OCI-LY3 (cell line): ENCODE data around the gene ARHGEF26.
"Not testable (repeated sequence)": the region's sequence is repeated elsewhere in the genome, so short reads cannot be mapped to it uniquely, and the experiment has no call there.

Experiments
- H2AFZ ChIP-seq: fragments of 200-600, 300-600 bp; shearing (Covaris generic); 2 replicates; pipeline ENCODE4 v1.6.0; 2014; ENCODE audit warnings: antibody characterized with exemption, low read depth, low read length
- H3K27ac ChIP-seq: fragments of 200-600, 300-600 bp; sonication (generic); 2 replicates; pipeline ENCODE4 v1.5.1; 2014; ENCODE audit warnings: mild to moderate bottlenecking, low read length, moderate library complexity, mixed read lengths
- H3K27me3 ChIP-seq: fragments of 200-600, 300-600 bp; sonication (generic); 2 replicates; pipeline ENCODE4 v1.6.1; 2014; ENCODE audit warnings: low read depth, low read length, mixed read lengths
- H3K36me3 ChIP-seq: fragments of 200-600, 300-600 bp; sonication (generic); replicated peaks from 2 replicates; pipeline ENCODE3; 2014; ENCODE audit warnings: low read depth, low read length, mixed read lengths
- H3K4me1 ChIP-seq: fragments of 300-600, 200-600 bp; sonication (generic); 2 replicates; pipeline ENCODE4 v1.6.1; 2014; ENCODE audit warnings: low read length, mixed read lengths
- H3K4me2 ChIP-seq: fragments of 200-600, 300-600 bp; sonication (generic); 2 replicates; pipeline ENCODE4 v1.6.1; 2014; ENCODE audit warnings: low read length, mixed read lengths
- H3K4me3 ChIP-seq: fragments of 300-600, 200-600 bp; sonication (generic); 2 replicates; pipeline ENCODE4 v1.5.1; 2014; ENCODE audit warnings: antibody characterized with exemption, mild to moderate bottlenecking, low read length, moderate library complexity
- H3K79me2 ChIP-seq: fragments of 300-600, 200-600 bp; shearing (Covaris generic); 2 replicates; pipeline ENCODE4 v1.6.1; 2014; ENCODE audit warnings: mild to moderate bottlenecking, low read length, mixed read lengths
- H3K9ac ChIP-seq: fragments of 300-600, 200-600 bp; shearing (Covaris generic); 2 replicates; pipeline ENCODE4 v1.6.0; 2014; ENCODE audit warnings: mild to moderate bottlenecking, low read length, moderate library complexity
- H3K9me3 ChIP-seq: fragments of 200-600, 300-600 bp; shearing (Covaris generic); 2 replicates; pipeline ENCODE4 v1.6.1; 2014; ENCODE audit warnings: low read length, mixed read lengths; ENCODE audit not compliant: insufficient read depth
- H4K20me1 ChIP-seq: fragments of 200-600, 300-600 bp; sonication (generic); 2 replicates; pipeline ENCODE4 v1.6.1; 2016; ENCODE audit warnings: low read length, mixed read lengths; ENCODE audit not compliant: insufficient read depth
- CTCF ChIP-seq: fragments of 200-600, 300-600 bp; sonication (generic); IDR thresholded peaks from 2 replicates; pipeline ENCODE4 v1.5.1; 2014; ENCODE audit warnings: antibody characterized with exemption, low read length, low read depth
- EZH2phosphoT487 ChIP-seq: fragments of 200-600 bp; shearing (Covaris generic); IDR thresholded peaks from 2 replicates; pipeline ENCODE4 v1.6.1; 2018; ENCODE audit warnings: antibody characterized with exemption, mixed run types, low read depth

ARHGEF26 gene

GRCh38 chr3:154085071-154085470 is 36.1 kb upstream of the ARHGEF26 start:
- Histone ChIP-seq H3K4me1 (no peaks in the 10 kb centered on the region), H3K4me2 (no peak overlapping the region), H3K9ac (no peak overlapping the region), H3K27ac (no peak overlapping the region), H4K20me1 (no peaks in the 10 kb centered on the region), H3K36me3 (no peaks in the 10 kb centered on the region), H2AFZ (no peak overlapping the region), H3K4me3 (no peak overlapping the region), H3K27me3 (no peaks in the 10 kb centered on the region), H3K79me2 (no peaks in the 10 kb centered on the region), H3K9me3 (no peaks in the 10 kb centered on the region)
- TF ChIP-seq CTCF (no peak), EZH2phosphoT487 (no peak)

GRCh38 chr3:154085799-154086198 is 35.4 kb upstream of the ARHGEF26 start:
- Histone ChIP-seq H3K36me3 (no peaks in the 10 kb centered on the region), H2AFZ (no peak overlapping the region), H3K79me2 (no peaks in the 10 kb centered on the region), H3K9ac (no peak overlapping the region), H3K27me3 (no peaks in the 10 kb centered on the region), H3K27ac (no peak overlapping the region), H4K20me1 (no peaks in the 10 kb centered on the region), H3K4me3 (no peak overlapping the region), H3K4me2 (no peak overlapping the region), H3K9me3 (no peaks in the 10 kb centered on the region), H3K4me1 (no peaks in the 10 kb centered on the region)
- no peak for TF ChIP-seq CTCF
- TF ChIP-seq EZH2phosphoT487: no peak

DNA sequence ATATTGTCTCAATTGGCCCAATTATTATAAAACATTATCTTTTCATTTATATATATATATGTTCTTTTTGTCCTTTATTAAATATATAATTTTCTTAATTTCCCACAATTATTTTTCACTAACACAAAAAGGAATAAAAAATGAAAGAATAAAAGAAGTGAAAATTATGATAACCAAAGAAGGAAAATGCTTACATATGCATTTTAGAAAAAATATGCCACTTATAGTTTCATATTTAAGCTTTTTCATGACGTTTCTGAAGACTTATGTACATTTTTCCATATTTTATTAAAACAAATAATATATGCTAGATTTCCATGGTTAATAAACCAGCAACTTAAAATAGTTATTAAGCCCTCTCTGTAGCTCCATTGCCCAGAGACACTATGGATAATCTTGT is 34.9 kb upstream of the ARHGEF26 start:
- no peaks in the 10 kb centered on the region for H3K79me2 ChIP-seq
- H3K4me1 ChIP-seq: no peaks in the 10 kb centered on the region
- no peak overlapping the region for H3K9ac ChIP-seq
- no peaks in the 10 kb centered on the region for H3K27me3 ChIP-seq
- no peaks in the 10 kb centered on the region for H3K9me3 ChIP-seq
- no peak for TF ChIP-seq EZH2phosphoT487
- no peak for TF ChIP-seq CTCF
- no peaks in the 10 kb centered on the region for H4K20me1 ChIP-seq
- no peak overlapping the region for H3K4me3 ChIP-seq
- no peaks in the 10 kb centered on the region for H3K36me3 ChIP-seq
- no peak overlapping the region for H3K27ac ChIP-seq
- no peak overlapping the region for H2AFZ ChIP-seq
- no peak overlapping the region for H3K4me2 ChIP-seq

DNA sequence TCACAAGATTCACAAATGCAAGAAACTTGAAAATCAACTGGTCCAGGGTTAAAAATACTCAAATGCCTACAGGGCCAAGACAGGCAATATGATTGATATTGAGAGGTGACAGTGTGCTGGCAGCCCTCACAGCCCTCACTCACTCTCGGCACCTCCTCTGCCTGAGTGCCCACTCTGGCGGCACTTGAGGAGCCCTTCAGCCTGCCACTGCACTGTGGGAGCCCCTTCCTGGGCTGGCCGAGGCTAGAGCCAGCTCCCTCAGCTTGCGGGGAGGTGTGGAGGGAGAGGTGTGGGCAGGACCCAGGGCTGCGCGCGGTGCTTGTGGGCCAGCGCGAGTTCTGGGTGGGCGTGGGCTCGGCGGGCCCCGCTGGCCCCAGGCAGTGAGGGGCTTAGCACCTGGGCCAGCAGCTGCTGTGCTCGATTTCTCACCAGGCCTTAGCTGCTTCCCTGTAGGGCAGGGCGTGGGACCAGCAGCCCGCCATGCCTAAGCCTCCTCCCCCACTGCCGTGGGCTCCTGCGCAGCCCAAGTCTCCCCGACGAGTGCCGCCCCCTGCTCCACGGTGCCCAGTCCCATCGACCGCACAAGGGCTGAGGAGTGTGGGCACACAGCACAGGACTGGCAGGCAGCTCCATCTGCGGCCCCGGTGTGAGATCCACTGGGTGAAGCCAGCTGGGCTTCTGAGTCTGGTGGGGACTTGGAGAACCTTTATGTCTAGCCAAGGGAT is 33.3 kb upstream of the ARHGEF26 start:
- H3K4me1 ChIP-seq, H3K4me3 ChIP-seq, H3K27ac ChIP-seq, H3K36me3 ChIP-seq, H3K79me2 ChIP-seq, H4K20me1 ChIP-seq, H3K27me3 ChIP-seq, H3K9me3 ChIP-seq, H2AFZ ChIP-seq, H3K9ac ChIP-seq, H3K4me2 ChIP-seq: not testable (repeated sequence)
